ENCODE measurements around the gene NUDT1. TPM values are rescaled to one million over a fixed set of nuclear protein-coding genes. Genes with fewer than 3 reads are reported as not detected.

Gene NUDT1
- total RNA-seq, 2 experiments from 2014 or later, result 12.8 to 13.0 TPM

GRCh38 chr7:2202901-2203765 is 38.9 kb upstream of the NUDT1 start:
- no peak overlapping the region for H3K27ac ChIP-seq (ENCODE audit: low read depth in 1 of 2, low read length in 2 of 2)
- Mint-ChIP-seq H3K4me3 (no peak overlapping the region), H3K27me3 (no peaks in the 10 kb centered on the region), H3K4me1 (ENCODE audit: low read depth) (peaks cover 4% of the 10 kb centered on the region), H3K27ac (no peak overlapping the region), H3K36me3 (ENCODE audit: low read depth) (peaks cover 27% of the 10 kb centered on the region), H3K9me3 (no peaks in the 10 kb centered on the region)
- H3K36me3 ChIP-seq (ENCODE audit: insufficient read depth, low read length), result peaks cover 26% of the 10 kb centered on the region
- no peak overlapping the region for H3K4me3 ChIP-seq (ENCODE audit: low read length)
- H3K27me3 ChIP-seq (ENCODE audit: control insufficient read depth in 1 of 2, insufficient read depth in 2 of 2, low read length in 2 of 2), result no peaks in the 10 kb centered on the region
- ATAC-seq (ENCODE audit: poor library complexity) (no peak), DNase-seq (peak in 1 of 14 experiments; percentile 28)
- no peaks in the 10 kb centered on the region for H3K9me3 ChIP-seq (ENCODE audit: control insufficient read depth in 1 of 2, insufficient read depth in 1 of 2, low read length in 2 of 2)
- no peak for TF ChIP-seq CTCF (IDR thresholded peaks at IDR 0.05)
- intact Hi-C loops (cut with DNase I, micrococcal nuclease), result loop anchor here (10.0 kb wide), 2 partner anchors 308 to 538 kb away; no protein-coding TSS in a partner anchor
- no peaks in the 10 kb centered on the region for H3K4me1 ChIP-seq (ENCODE audit: insufficient read depth, low read length)
- ChIA-PET CTCF (no interaction called here), POLR2A (no interaction called here)

GRCh38 chr7:2203766-2204300 is 38.2 kb upstream of the NUDT1 start:
- DNase-seq (peak in 1 of 14 experiments; percentile 16), ATAC-seq (ENCODE audit: poor library complexity) (no peak)
- Mint-ChIP-seq H3K4me3 (no peak overlapping the region), H3K27ac (no peak overlapping the region), H3K9me3 (no peaks in the 10 kb centered on the region), H3K36me3 (ENCODE audit: low read depth) (peaks cover 34% of the 10 kb centered on the region), H3K27me3 (no peaks in the 10 kb centered on the region), H3K4me1 (ENCODE audit: low read depth) (peaks cover 4% of the 10 kb centered on the region)
- no peak for TF ChIP-seq CTCF (IDR thresholded peaks at IDR 0.05)
- Histone ChIP-seq H3K4me3 (ENCODE audit: low read length) (no peak overlapping the region), H3K4me1 (ENCODE audit: insufficient read depth, low read length) (no peaks in the 10 kb centered on the region), H3K27ac (ENCODE audit: low read depth in 1 of 2, low read length in 2 of 2) (no peak overlapping the region), H3K9me3 (ENCODE audit: control insufficient read depth in 1 of 2, insufficient read depth in 1 of 2, low read length in 2 of 2) (no peaks in the 10 kb centered on the region), H3K27me3 (ENCODE audit: control insufficient read depth in 1 of 2, insufficient read depth in 2 of 2, low read length in 2 of 2) (no peaks in the 10 kb centered on the region), H3K36me3 (ENCODE audit: insufficient read depth, low read length) (peaks cover 29% of the 10 kb centered on the region)
- POLR2A ChIA-PET, result no interaction called here
- intact Hi-C loops (cut with DNase I, micrococcal nuclease), result loop anchor here (10.0 kb wide), 2 partner anchors 309 to 539 kb away; no protein-coding TSS in a partner anchor
- CTCF ChIA-PET, result no interaction called here

- POLR2A ChIA-PET, result no interaction called here
- TF ChIP-seq CTCF (IDR thresholded peaks at IDR 0.05), result no peak
- Histone ChIP-seq H3K27ac (ENCODE audit: low read depth in 1 of 2, low read length in 2 of 2) (no peak overlapping the region), H3K4me3 (ENCODE audit: low read length) (no peak overlapping the region), H3K9me3 (ENCODE audit: control insufficient read depth in 1 of 2, insufficient read depth in 1 of 2, low read length in 2 of 2) (no peaks in the 10 kb centered on the region), H3K27me3 (ENCODE audit: control insufficient read depth in 1 of 2, insufficient read depth in 2 of 2, low read length in 2 of 2) (no peaks in the 10 kb centered on the region), H3K4me1 (ENCODE audit: insufficient read depth, low read length) (no peaks in the 10 kb centered on the region), H3K36me3 (ENCODE audit: insufficient read depth, low read length) (peaks cover 25% of the 10 kb centered on the region)
- Mint-ChIP-seq H3K4me3 (no peak overlapping the region), H3K36me3 (ENCODE audit: low read depth) (peaks cover 32% of the 10 kb centered on the region), H3K27me3 (no peaks in the 10 kb centered on the region), H3K4me1 (ENCODE audit: low read depth) (peaks cover 4% of the 10 kb centered on the region), H3K27ac (no peak overlapping the region), H3K9me3 (no peaks in the 10 kb centered on the region)
- no peak for ATAC-seq (ENCODE audit: poor library complexity)
- DNase-seq, result no peak
- intact Hi-C loops (cut with DNase I, micrococcal nuclease), result loop anchor here (10.0 kb wide), 2 partner anchors 310 to 540 kb away; no protein-coding TSS in a partner anchor
- CTCF ChIA-PET, result no interaction called here
These were observed 37.6 kb upstream of the NUDT1 start for GRCh38 chr7:2204446-2204845.
